ENCODE measurements around the gene MAP4K4. TPM values are rescaled to one million over a fixed set of nuclear protein-coding genes. Genes with fewer than 3 reads are reported as not detected.

Gene MAP4K4
- total RNA-seq, 1 donor from 2014 or later, result 48.0 TPM

DNA sequence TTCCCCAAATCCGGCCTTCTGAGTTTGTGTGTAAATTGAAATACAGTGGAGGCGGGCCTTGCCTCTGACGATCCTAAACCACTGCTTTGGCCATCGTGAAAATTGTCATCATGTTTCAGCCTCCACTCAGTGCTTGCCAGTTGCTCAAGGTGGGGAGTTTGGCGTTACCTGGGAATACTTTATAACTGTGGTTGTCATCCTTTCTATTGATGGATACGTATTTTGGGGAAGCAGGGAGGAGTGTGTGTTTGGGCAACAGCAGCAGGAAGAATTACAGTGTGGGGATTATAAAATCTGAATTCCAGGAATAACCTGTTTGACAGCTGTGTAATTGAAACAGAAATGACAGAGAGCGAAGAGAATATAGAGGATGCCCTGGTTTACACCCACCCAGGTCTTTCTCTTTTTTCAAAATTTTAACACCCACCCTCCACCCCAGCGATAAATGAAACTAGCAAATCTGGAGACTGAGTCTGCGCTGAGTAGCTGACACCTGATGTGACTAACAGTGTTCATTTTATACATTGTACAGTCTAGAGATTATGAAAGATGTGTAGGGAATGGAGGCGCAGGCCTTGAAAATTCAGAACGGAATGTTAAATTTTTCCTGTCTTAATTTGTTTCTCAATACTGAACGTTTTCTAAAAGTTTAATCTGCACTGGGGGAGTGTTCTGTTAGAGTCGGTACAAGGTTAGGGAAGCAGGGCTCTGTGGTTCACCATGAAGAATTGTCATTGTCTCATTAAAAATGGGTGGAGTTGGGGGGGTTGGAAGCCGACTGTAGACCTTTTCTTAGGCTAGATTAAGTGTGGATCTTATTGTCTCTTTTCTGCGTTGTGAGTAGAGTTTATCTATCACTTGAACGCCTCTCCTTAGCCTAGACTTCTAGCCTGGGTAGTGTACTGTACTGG is 1.6 kb downstream of the MAP4K4 start:
- TF ChIP-seq, protein P1, sequence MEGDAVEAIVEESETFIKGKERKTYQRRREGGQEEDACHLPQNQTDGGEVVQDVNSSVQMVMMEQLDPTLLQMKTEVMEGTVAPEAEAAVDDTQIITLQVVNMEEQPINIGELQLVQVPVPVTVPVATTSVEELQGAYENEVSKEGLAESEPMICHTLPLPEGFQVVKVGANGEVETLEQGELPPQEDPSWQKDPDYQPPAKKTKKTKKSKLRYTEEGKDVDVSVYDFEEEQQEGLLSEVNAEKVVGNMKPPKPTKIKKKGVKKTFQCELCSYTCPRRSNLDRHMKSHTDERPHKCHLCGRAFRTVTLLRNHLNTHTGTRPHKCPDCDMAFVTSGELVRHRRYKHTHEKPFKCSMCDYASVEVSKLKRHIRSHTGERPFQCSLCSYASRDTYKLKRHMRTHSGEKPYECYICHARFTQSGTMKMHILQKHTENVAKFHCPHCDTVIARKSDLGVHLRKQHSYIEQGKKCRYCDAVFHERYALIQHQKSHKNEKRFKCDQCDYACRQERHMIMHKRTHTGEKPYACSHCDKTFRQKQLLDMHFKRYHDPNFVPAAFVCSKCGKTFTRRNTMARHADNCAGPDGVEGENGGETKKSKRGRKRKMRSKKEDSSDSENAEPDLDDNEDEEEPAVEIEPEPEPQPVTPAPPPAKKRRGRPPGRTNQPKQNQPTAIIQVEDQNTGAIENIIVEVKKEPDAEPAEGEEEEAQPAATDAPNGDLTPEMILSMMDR (IDR thresholded peaks at IDR 0.05), result no peak
- Histone ChIP-seq H3K27me3 (no peaks in the 10 kb centered on the region), H3K36me3 (no peaks in the 10 kb centered on the region), H3K9me3 (no peaks in the 10 kb centered on the region), H3K4me1 (peaks cover 0 to 26% of the 10 kb centered on the region in 2 donors), H3K4me3 (peak overlapping the region; percentile 79 to 90), H3K27ac (peak overlapping the region; percentile 73 to 83)
- intact Hi-C loops (cut with DNase I), result loop anchor here (2.0 to 5.0 kb wide), 5 partner anchors 38 to 182 kb away; no protein-coding TSS in a partner anchor
- DNase-seq (ENCODE audit: low spot score in 2 of 2), result no peak

- Histone ChIP-seq H3K9me3 (no peaks in the 10 kb centered on the region), H3K36me3 (no peaks in the 10 kb centered on the region), H3K4me1 (peaks cover 0 to 34% of the 10 kb centered on the region in 2 donors), H3K27ac (peak overlapping the region; percentile 24 to 83), H3K4me3 (peak overlapping the region; percentile 79 to 90), H3K27me3 (no peaks in the 10 kb centered on the region)
- no peak for DNase-seq (ENCODE audit: low spot score in 2 of 2)
- TF ChIP-seq, protein P1 (IDR thresholded peaks at IDR 0.05), result no peak
- intact Hi-C loops (cut with DNase I), result loop anchor here (2.0 to 5.0 kb wide), 5 partner anchors 37 to 183 kb away; no protein-coding TSS in a partner anchor
These were observed 2.4 kb downstream of the MAP4K4 start for GRCh38 chr2:101699755-101700461.

DNA sequence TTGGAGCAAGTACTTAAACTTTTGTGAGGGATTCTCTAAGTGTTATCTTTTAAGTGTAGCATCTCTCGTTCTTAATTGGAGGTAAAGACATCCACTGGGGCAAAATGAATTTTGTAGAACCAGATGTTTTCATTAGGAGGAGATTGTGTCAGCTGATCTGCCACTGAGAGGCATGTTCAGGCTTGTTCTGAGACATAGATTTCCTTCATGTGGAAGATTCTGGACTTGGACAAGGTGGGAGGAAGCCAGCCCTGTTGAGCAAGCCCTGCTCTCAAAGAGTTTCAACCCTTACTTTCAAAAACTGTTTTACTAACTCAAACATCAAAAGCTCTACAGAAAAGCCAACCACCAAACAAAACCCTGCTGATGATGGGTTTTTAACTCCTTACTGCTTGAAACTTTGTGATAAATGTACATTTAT is 6.5 kb downstream of the MAP4K4 start:
- H3K27ac ChIP-seq, result peak overlapping the region in 1 of 2 donors; percentile 23
- H3K4me1 ChIP-seq, result peaks cover 3 to 52% of the 10 kb centered on the region in 2 donors
- TF ChIP-seq, protein P1 (IDR thresholded peaks at IDR 0.05), result no peak

DNA sequence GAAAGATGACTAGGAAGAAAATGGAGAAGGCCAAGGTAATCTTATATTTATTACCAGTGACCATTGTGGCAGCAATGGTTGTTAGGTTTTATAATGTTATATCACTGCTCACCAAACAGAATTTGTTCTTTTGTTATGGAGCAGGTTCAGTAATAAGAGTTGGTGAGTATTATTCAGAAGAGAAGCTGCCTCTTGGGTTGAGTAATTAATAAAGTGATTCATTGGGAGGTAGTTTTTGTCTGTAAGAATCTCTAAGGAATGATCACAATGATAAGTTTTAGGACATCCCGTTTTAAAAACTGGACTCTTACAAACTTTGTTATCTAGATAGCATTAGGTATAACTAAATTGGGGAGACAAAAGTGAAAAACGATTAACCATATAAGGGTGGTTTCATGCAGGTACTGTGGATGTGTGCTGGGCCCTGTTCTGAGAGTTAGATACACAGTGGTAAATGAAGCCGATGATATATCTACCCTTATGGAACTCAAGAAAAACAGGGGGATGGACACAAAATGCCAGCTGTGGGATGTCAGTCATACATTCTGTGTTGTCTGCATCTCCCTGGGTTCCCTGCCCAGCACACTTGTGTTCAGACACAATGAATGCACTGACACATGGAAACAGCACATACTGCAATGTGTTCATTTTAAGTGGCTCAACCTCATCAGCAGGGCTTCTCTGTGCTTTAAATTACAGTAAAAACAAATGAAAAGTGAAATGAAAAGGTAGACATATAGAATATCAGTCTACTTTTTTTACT is 7.5 kb downstream of the MAP4K4 start:
- Histone ChIP-seq H3K4me1 (peaks cover 3 to 61% of the 10 kb centered on the region in 2 donors), H3K27me3 (no peaks in the 10 kb centered on the region), H3K4me3 (no peak overlapping the region), H3K9me3 (no peaks in the 10 kb centered on the region), H3K36me3 (no peaks in the 10 kb centered on the region), H3K27ac (peak overlapping the region in 1 of 2 donors; percentile 23)
- DNase-seq (ENCODE audit: low spot score in 2 of 2), result no peak
- intact Hi-C loops (cut with DNase I), result no loop called here
- TF ChIP-seq, protein P1 (IDR thresholded peaks at IDR 0.05), result no peak

More for the DNA sequence above, 6.5 kb downstream of the MAP4K4 start:
- H3K9me3 ChIP-seq, result no peaks in the 10 kb centered on the region
- intact Hi-C loops (cut with DNase I), result no loop called here
- no peaks in the 10 kb centered on the region for H3K27me3 ChIP-seq
- no peak for DNase-seq (ENCODE audit: low spot score in 2 of 2)
- H3K4me3 ChIP-seq, result no peak overlapping the region
- H3K36me3 ChIP-seq, result no peaks in the 10 kb centered on the region

- TF ChIP-seq, protein P1 (IDR thresholded peaks at IDR 0.05), result no peak
- H3K27ac ChIP-seq, result no peak overlapping the region
- no peak for DNase-seq (ENCODE audit: low spot score in 2 of 2)
- H3K4me1 ChIP-seq, result peaks cover 3 to 63% of the 10 kb centered on the region in 2 donors
- no peak overlapping the region for H3K4me3 ChIP-seq
- no peaks in the 10 kb centered on the region for H3K27me3 ChIP-seq
- no peaks in the 10 kb centered on the region for H3K9me3 ChIP-seq
- intact Hi-C loops (cut with DNase I), result no loop called here
- H3K36me3 ChIP-seq, result no peaks in the 10 kb centered on the region
These were observed 8.8 kb downstream of the MAP4K4 start for GRCh38 chr2:101706121-101706818.
